ENCODE data around the gene IFI35. TPM values are rescaled to one million over a fixed set of nuclear protein-coding genes. Genes with fewer than 3 reads are reported as not detected.

Gene IFI35
- total RNA-seq, 1 donor from 2014 or later, result 60.5 TPM

GRCh38 chr17:42980274-42980765 is 26.3 kb upstream of the IFI35 start, which contains the start of gene RUNDC1:
Gene RUNDC1, plus strand, starts transcription at chr17:42980565. Its CDS starts 12 bp downstream, at chr17:42980577.
- no peaks in the 10 kb centered on the region for H3K36me3 ChIP-seq (ENCODE audit: insufficient read depth, low read length)
- H3K9me3 ChIP-seq (ENCODE audit: insufficient read depth, low read depth, low read length), result no peaks in the 10 kb centered on the region
- Mint-ChIP-seq H3K27me3 (ENCODE audit: low read depth, unreplicated experiment) (no peaks in the 10 kb centered on the region), H3K36me3 (ENCODE audit: low read depth, unreplicated experiment) (peaks cover 2% of the 10 kb centered on the region), H3K27ac (ENCODE audit: unreplicated experiment) (peak within 1 kb of the TSS; percentile 98), H3K4me3 (ENCODE audit: unreplicated experiment) (peak within 1 kb of the TSS; percentile 100), H3K9me3 (ENCODE audit: unreplicated experiment) (no peaks in the 10 kb centered on the region), H3K4me1 (ENCODE audit: low read depth, unreplicated experiment) (peaks cover 11% of the 10 kb centered on the region)
- no peak for FAIRE-seq
- H4K20me1 ChIP-seq (ENCODE audit: insufficient read depth, low read length), result peaks cover 21% of the 10 kb centered on the region
- peak within 1 kb of the TSS; percentile 83 for H3K9ac ChIP-seq (ENCODE audit: low read length)
- peaks cover 17% of the 10 kb centered on the region for H3K4me1 ChIP-seq (ENCODE audit: insufficient read depth, low read length)
- H3K27ac ChIP-seq (ENCODE audit: low read depth, low read length), result peak within 1 kb of the TSS; percentile 43
- DNase-seq (ENCODE audit: low read depth), result peak; percentile 55
- peak within 1 kb of the TSS; percentile 91 for H3K4me2 ChIP-seq (ENCODE audit: low read length)
- peaks cover 24% of the 10 kb centered on the region for H3K79me2 ChIP-seq (ENCODE audit: insufficient read depth, low read length)
- TF ChIP-seq EZH2 (IDR thresholded peaks at IDR 0.05; ENCODE audit: insufficient read depth, low read length) (no peak), CTCF (IDR thresholded peaks at IDR 0.05; ENCODE audit: insufficient read depth, low read depth, low read length) (no peak)
- H2AFZ ChIP-seq (ENCODE audit: low read depth, low read length), result peak within 1 kb of the TSS; percentile 85
- peak within 1 kb of the TSS; percentile 77 for H3K4me3 ChIP-seq (ENCODE audit: insufficient read depth, low read depth, low read length)
- H3K27me3 ChIP-seq (ENCODE audit: insufficient read depth, low read length), result no peaks in the 10 kb centered on the region

DNA sequence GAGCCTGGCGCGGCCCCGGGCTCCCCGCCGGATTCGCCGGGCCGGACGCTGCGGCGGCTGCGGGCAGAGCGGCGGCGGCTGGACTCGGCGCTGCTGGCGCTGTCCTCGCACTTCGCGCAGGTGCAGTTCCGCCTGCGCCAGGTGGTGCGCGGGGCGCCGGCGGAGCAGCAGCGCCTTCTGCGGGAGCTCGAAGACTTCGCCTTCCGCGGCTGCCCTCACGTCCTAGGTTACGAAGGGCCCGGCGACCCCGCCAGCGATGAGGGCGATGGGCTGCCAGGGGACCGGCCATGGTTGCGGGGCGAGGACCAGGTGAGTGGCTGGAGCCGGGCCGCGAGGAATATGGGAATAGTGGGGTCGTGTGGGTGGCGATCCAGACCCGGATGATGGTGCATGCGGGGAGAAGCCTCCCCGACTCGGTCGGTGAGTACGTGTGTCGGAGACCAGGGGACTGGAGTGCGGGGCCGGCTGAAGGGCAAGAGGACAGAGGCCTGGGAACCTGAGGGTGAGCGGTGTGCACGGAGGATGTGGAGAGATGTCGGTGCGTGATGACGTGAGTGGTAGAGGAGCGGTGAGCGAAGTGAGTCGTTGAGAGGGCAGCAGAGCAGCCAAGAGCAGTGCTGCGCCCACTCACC is 25.7 kb upstream of the IFI35 start:
- no peaks in the 10 kb centered on the region for H3K9me3 Mint-ChIP-seq (ENCODE audit: unreplicated experiment)
- Histone ChIP-seq H3K4me1 (ENCODE audit: insufficient read depth, low read length) (peaks cover 17% of the 10 kb centered on the region), H3K9me3 (ENCODE audit: insufficient read depth, low read depth, low read length) (no peaks in the 10 kb centered on the region), H3K79me2 (ENCODE audit: insufficient read depth, low read length) (peaks cover 25% of the 10 kb centered on the region), H3K4me2 (ENCODE audit: low read length) (peak overlapping the region; percentile 91), H3K27me3 (ENCODE audit: insufficient read depth, low read length) (no peaks in the 10 kb centered on the region), H3K36me3 (ENCODE audit: insufficient read depth, low read length) (peaks cover 4% of the 10 kb centered on the region), H4K20me1 (ENCODE audit: insufficient read depth, low read length) (peaks cover 21% of the 10 kb centered on the region), H3K4me3 (ENCODE audit: insufficient read depth, low read depth, low read length) (peak overlapping the region; percentile 77), H3K9ac (ENCODE audit: low read length) (peak overlapping the region; percentile 83), H2AFZ (ENCODE audit: low read depth, low read length) (peak overlapping the region; percentile 85), H3K27ac (ENCODE audit: low read depth, low read length) (peak overlapping the region; percentile 43)
- DNase-seq (ENCODE audit: low read depth), result peak; percentile 58
- peak overlapping the region; percentile 98 for H3K27ac Mint-ChIP-seq (ENCODE audit: unreplicated experiment)
- H3K36me3 Mint-ChIP-seq (ENCODE audit: low read depth, unreplicated experiment), result peaks cover 5% of the 10 kb centered on the region
- TF ChIP-seq EZH2 (IDR thresholded peaks at IDR 0.05; ENCODE audit: insufficient read depth, low read length) (no peak), CTCF (IDR thresholded peaks at IDR 0.05; ENCODE audit: insufficient read depth, low read depth, low read length) (no peak)
- FAIRE-seq, result no peak
- H3K4me3 Mint-ChIP-seq (ENCODE audit: unreplicated experiment), result peak overlapping the region; percentile 100
- H3K27me3 Mint-ChIP-seq (ENCODE audit: low read depth, unreplicated experiment), result no peaks in the 10 kb centered on the region
- H3K4me1 Mint-ChIP-seq (ENCODE audit: low read depth, unreplicated experiment), result peaks cover 11% of the 10 kb centered on the region

DNA sequence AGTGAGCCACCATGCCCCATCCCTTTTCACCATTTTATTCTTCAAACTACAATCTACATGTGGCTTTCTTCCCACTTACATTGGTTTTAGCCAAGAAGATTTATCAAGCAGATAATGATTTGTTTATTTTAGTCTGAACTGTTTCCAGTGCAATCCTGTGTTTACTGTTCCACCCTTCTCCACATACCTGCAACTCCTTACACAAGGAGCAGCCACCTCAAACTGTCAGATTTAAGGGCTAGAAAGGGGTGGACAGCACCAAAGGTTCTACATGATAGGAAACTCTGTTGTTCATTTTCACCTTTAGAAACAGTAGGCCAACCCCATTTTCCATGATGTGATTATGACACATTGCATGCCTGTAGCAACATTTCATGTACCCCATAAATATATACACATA is 24.3 kb upstream of the IFI35 start:
- Mint-ChIP-seq H3K4me1 (ENCODE audit: low read depth, unreplicated experiment) (peaks cover 11% of the 10 kb centered on the region), H3K36me3 (ENCODE audit: low read depth, unreplicated experiment) (peaks cover 10% of the 10 kb centered on the region), H3K27ac (ENCODE audit: unreplicated experiment) (no peak overlapping the region), H3K9me3 (ENCODE audit: unreplicated experiment) (no peaks in the 10 kb centered on the region), H3K27me3 (ENCODE audit: low read depth, unreplicated experiment) (no peaks in the 10 kb centered on the region), H3K4me3 (ENCODE audit: unreplicated experiment) (peak overlapping the region; percentile 100)
- Histone ChIP-seq H3K79me2 (ENCODE audit: insufficient read depth, low read length) (peaks cover 25% of the 10 kb centered on the region), H3K27ac (ENCODE audit: low read depth, low read length) (no peak overlapping the region), H4K20me1 (ENCODE audit: insufficient read depth, low read length) (peaks cover 21% of the 10 kb centered on the region), H2AFZ (ENCODE audit: low read depth, low read length) (no peak overlapping the region), H3K9me3 (ENCODE audit: insufficient read depth, low read depth, low read length) (no peaks in the 10 kb centered on the region), H3K9ac (ENCODE audit: low read length) (no peak overlapping the region), H3K4me1 (ENCODE audit: insufficient read depth, low read length) (peaks cover 17% of the 10 kb centered on the region), H3K4me3 (ENCODE audit: insufficient read depth, low read depth, low read length) (no peak overlapping the region), H3K36me3 (ENCODE audit: insufficient read depth, low read length) (peaks cover 7% of the 10 kb centered on the region), H3K27me3 (ENCODE audit: insufficient read depth, low read length) (no peaks in the 10 kb centered on the region), H3K4me2 (ENCODE audit: low read length) (peak overlapping the region; percentile 91)
- no peak for FAIRE-seq
- TF ChIP-seq EZH2 (IDR thresholded peaks at IDR 0.05; ENCODE audit: insufficient read depth, low read length), result no peak
- TF ChIP-seq CTCF (IDR thresholded peaks at IDR 0.05; ENCODE audit: insufficient read depth, low read depth, low read length), result no peak
- no peak for DNase-seq (ENCODE audit: low read depth)
